ENCODE data around the gene GLIS1. TPM values are rescaled to one million over a fixed set of nuclear protein-coding genes. Genes with fewer than 3 reads are reported as not detected.

Gene GLIS1
- total RNA-seq, 1 donor from 2014 or later, result 0.07 TPM

GRCh38 chr1:53486395-53487026, 252.5 kb downstream of the GLIS1 start:
- no peak for FAIRE-seq
- H3K27me3 Mint-ChIP-seq (ENCODE audit: low read depth, unreplicated experiment), result peaks cover 70% of the 10 kb centered on the region

GRCh38 chr1:53485478-53486394, 253.2 kb downstream of the GLIS1 start:
- peaks cover 31% of the 10 kb centered on the region for H3K27me3 ChIP-seq (ENCODE audit: insufficient read depth, low read length)
- H3K4me3 ChIP-seq (ENCODE audit: insufficient read depth, low read depth, low read length), result no peak overlapping the region
- H3K27ac ChIP-seq (ENCODE audit: low read depth, low read length), result no peak overlapping the region
- H4K20me1 ChIP-seq (ENCODE audit: insufficient read depth, low read length), result no peaks in the 10 kb centered on the region
- no peaks in the 10 kb centered on the region for H3K4me1 Mint-ChIP-seq (ENCODE audit: low read depth, unreplicated experiment)
- DNase-seq (ENCODE audit: low read depth) (peak; percentile 46), FAIRE-seq (peak; percentile 66)
- H3K36me3 ChIP-seq (ENCODE audit: insufficient read depth, low read length), result no peaks in the 10 kb centered on the region
- peaks cover 70% of the 10 kb centered on the region for H3K27me3 Mint-ChIP-seq (ENCODE audit: low read depth, unreplicated experiment)
- no peak overlapping the region for H3K27ac Mint-ChIP-seq (ENCODE audit: unreplicated experiment)
- peaks cover 7% of the 10 kb centered on the region for H3K9me3 Mint-ChIP-seq (ENCODE audit: unreplicated experiment)
- no peaks in the 10 kb centered on the region for H3K36me3 Mint-ChIP-seq (ENCODE audit: low read depth, unreplicated experiment)
- H3K4me2 ChIP-seq (ENCODE audit: low read length), result peak overlapping the region; percentile 71
- no peaks in the 10 kb centered on the region for H3K79me2 ChIP-seq (ENCODE audit: insufficient read depth, low read length)
- H3K4me1 ChIP-seq (ENCODE audit: insufficient read depth, low read length), result peaks cover 2% of the 10 kb centered on the region
- no peak overlapping the region for H3K4me3 Mint-ChIP-seq (ENCODE audit: unreplicated experiment)
- no peaks in the 10 kb centered on the region for H3K9me3 ChIP-seq (ENCODE audit: insufficient read depth, low read depth, low read length)
- TF ChIP-seq CTCF (IDR thresholded peaks at IDR 0.05; ENCODE audit: insufficient read depth, low read depth, low read length), result peak; percentile 88
- TF ChIP-seq EZH2 (IDR thresholded peaks at IDR 0.05; ENCODE audit: insufficient read depth, low read length), result no peak
- H2AFZ ChIP-seq (ENCODE audit: low read depth, low read length), result peak overlapping the region; percentile 69
- peak overlapping the region; percentile 39 for H3K9ac ChIP-seq (ENCODE audit: low read length)

More at GRCh38 chr1:53486395-53487026, 252.5 kb downstream of the GLIS1 start:
- TF ChIP-seq CTCF (IDR thresholded peaks at IDR 0.05; ENCODE audit: insufficient read depth, low read depth, low read length) (no peak), EZH2 (IDR thresholded peaks at IDR 0.05; ENCODE audit: insufficient read depth, low read length) (no peak)
- Mint-ChIP-seq H3K27ac (ENCODE audit: unreplicated experiment) (no peak overlapping the region), H3K36me3 (ENCODE audit: low read depth, unreplicated experiment) (no peaks in the 10 kb centered on the region), H3K4me3 (ENCODE audit: unreplicated experiment) (no peak overlapping the region), H3K4me1 (ENCODE audit: low read depth, unreplicated experiment) (no peaks in the 10 kb centered on the region), H3K9me3 (ENCODE audit: unreplicated experiment) (peaks cover 11% of the 10 kb centered on the region)
- H3K27ac ChIP-seq (ENCODE audit: low read depth, low read length), result no peak overlapping the region
- no peak overlapping the region for H3K4me3 ChIP-seq (ENCODE audit: insufficient read depth, low read depth, low read length)
- peaks cover 33% of the 10 kb centered on the region for H3K27me3 ChIP-seq (ENCODE audit: insufficient read depth, low read length)
- H4K20me1 ChIP-seq (ENCODE audit: insufficient read depth, low read length), result no peaks in the 10 kb centered on the region
- H3K9me3 ChIP-seq (ENCODE audit: insufficient read depth, low read depth, low read length), result no peaks in the 10 kb centered on the region
- no peak overlapping the region for H3K9ac ChIP-seq (ENCODE audit: low read length)
- no peak for DNase-seq (ENCODE audit: low read depth)
- no peak overlapping the region for H3K4me2 ChIP-seq (ENCODE audit: low read length)
- no peak overlapping the region for H2AFZ ChIP-seq (ENCODE audit: low read depth, low read length)
- no peaks in the 10 kb centered on the region for H3K79me2 ChIP-seq (ENCODE audit: insufficient read depth, low read length)
- peaks cover 2% of the 10 kb centered on the region for H3K4me1 ChIP-seq (ENCODE audit: insufficient read depth, low read length)
- H3K36me3 ChIP-seq (ENCODE audit: insufficient read depth, low read length), result no peaks in the 10 kb centered on the region
